NCI-H2196 (cell line): Measurements from ENCODE around the gene URM1.

ENCODE experiments used
- DNase-seq: peaks from one replicate; lab custom pipeline; 2025; ENCODE audit not compliant: unreplicated experiment; lab: John Stamatoyannopoulos, UW

URM1 gene

GRCh38 chr9:128344931-128345605 is 26.1 kb upstream of the URM1 start:
- DNase-seq: no peak

- DNase-seq: no peak
These were observed 22.0 kb upstream of the URM1 start for GRCh38 chr9:128349125-128349524.

- DNase-seq: no peak
These were observed 21.4 kb upstream of the URM1 start for GRCh38 chr9:128349772-128350171.

GRCh38 chr9:128355451-128355850 is 15.7 kb upstream of the URM1 start:
- DNase-seq: no peak

GRCh38 chr9:128358090-128358489 is 13.1 kb upstream of the URM1 start:
- no peak for DNase-seq

GRCh38 chr9:128358861-128359260 is 12.3 kb upstream of the URM1 start:
- DNase-seq: no peak

GRCh38 chr9:128360826-128361225 is 10.3 kb upstream of the URM1 start:
- no peak for DNase-seq

GRCh38 chr9:128361296-128361985 is 9.7 kb upstream of the URM1 start:
- peak; percentile 52 for DNase-seq

GRCh38 chr9:128361986-128362646 is 9.1 kb upstream of the URM1 start:
- DNase-seq: peak; percentile 85

- DNase-seq: no peak
These were observed 8.4 kb upstream of the URM1 start for GRCh38 chr9:128362774-128363173.

- DNase-seq: no peak
These were observed 5.6 kb upstream of the URM1 start for GRCh38 chr9:128365525-128365924.

- no peak for DNase-seq
These were observed 2.0 kb upstream of the URM1 start for GRCh38 chr9:128369024-128369706.

GRCh38 chr9:128370367-128370751 is 815 bp upstream of the URM1 start:
- DNase-seq: no peak

GRCh38 chr9:128371630-128372117 is 500 bp downstream of the URM1 start:
- no peak for DNase-seq

GRCh38 chr9:128372188-128372641 is 1.0 kb downstream of the URM1 start:
- DNase-seq: peak; percentile 55

- DNase-seq: no peak
These were observed 1.6 kb downstream of the URM1 start for GRCh38 chr9:128372784-128373183.

- no peak for DNase-seq
These were observed 3.1 kb downstream of the URM1 start for GRCh38 chr9:128374221-128374675.

- no peak for DNase-seq
These were observed 4.7 kb downstream of the URM1 start for GRCh38 chr9:128375865-128376264.

GRCh38 chr9:128382261-128382660 is 11.1 kb downstream of the URM1 start:
- DNase-seq: peak; percentile 45

GRCh38 chr9:128383007-128383753 is 12.0 kb downstream of the URM1 start:
- DNase-seq: no peak

GRCh38 chr9:128383791-128384190 is 12.6 kb downstream of the URM1 start:
- DNase-seq: no peak
